AG04449 (cell line): ENCODE results near the gene ARHGAP26.

Experiments used
- CTCF ChIA-PET: fragments of 350-600 bp; formaldehyde crosslinking; extraction: SDS; loops from one replicate; lab custom pipeline; 2021; ENCODE audit warnings: antibody characterized with exemption; lab: Yijun Ruan, JAX
- POLR2A ChIA-PET: fragments of 400-600, 350-600 bp; formaldehyde crosslinking; extraction: SDS; loops from one replicate; lab custom pipeline; 2020; ENCODE audit warnings: antibody characterized with exemption, inconsistent platforms; lab: Yijun Ruan, JAX
- DNase-seq: peaks from one replicate; pipeline ENCODE4 v3.0.0-alpha.2; 2010; ENCODE audit warnings: low read depth, low spot score
- H3K4me3 ChIP-seq: 2 replicates; pipeline ENCODE4 v1.5.1; 2011; ENCODE audit warnings: low read depth, mild to moderate bottlenecking, control low read depth, low read length
- TF ChIP-seq, protein P1 (sequence below): IDR thresholded peaks from one replicate; pipeline ENCODE4 v1.5.1; 2011; ENCODE audit warnings: mild to moderate bottlenecking, moderate library complexity, low read length, control low read depth, inconsistent platforms; ENCODE audit not compliant: insufficient read depth; ENCODE audit errors: missing control alignments

ARHGAP26 gene

DNA sequence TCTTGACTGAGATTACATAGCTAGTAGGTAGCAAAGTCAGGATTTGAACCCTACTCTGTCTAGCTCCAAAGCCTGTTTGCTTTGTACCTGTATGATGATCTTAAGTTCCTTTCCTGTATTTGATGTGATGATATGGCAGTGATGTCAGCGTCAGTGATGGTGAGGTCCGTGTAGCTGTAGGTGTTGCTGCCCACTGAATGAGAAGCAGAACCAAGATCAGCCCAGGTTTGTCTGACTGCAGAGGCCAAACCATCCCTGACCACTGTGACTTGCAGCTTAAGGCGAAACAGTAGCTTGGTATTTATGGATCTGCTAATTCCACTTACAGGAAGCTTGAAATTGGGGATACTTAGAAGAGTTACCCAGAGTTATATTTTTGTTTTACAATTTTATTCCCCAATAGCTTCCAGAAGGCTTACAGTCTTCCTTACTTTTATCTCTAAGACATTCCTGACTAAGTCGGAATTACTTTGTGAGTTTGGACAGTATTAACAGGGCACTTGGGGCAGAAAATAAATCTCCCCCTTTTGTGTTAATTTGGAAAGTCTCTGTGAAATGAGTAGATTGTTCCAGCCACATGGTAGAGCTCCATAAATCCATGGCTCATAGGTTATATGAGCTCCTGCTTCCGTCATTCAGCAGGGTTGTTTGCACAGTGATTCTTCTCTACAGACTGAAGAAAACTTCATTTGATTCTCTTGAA is 359.9 kb downstream of the ARHGAP26 start:
- TF ChIP-seq, protein P1, sequence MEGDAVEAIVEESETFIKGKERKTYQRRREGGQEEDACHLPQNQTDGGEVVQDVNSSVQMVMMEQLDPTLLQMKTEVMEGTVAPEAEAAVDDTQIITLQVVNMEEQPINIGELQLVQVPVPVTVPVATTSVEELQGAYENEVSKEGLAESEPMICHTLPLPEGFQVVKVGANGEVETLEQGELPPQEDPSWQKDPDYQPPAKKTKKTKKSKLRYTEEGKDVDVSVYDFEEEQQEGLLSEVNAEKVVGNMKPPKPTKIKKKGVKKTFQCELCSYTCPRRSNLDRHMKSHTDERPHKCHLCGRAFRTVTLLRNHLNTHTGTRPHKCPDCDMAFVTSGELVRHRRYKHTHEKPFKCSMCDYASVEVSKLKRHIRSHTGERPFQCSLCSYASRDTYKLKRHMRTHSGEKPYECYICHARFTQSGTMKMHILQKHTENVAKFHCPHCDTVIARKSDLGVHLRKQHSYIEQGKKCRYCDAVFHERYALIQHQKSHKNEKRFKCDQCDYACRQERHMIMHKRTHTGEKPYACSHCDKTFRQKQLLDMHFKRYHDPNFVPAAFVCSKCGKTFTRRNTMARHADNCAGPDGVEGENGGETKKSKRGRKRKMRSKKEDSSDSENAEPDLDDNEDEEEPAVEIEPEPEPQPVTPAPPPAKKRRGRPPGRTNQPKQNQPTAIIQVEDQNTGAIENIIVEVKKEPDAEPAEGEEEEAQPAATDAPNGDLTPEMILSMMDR: no peak
- POLR2A ChIA-PET: no interaction called here
- no peak for DNase-seq
- CTCF ChIA-PET: interaction anchor here (1.5 kb wide), 2 partner anchors 16 to 695 kb away, joined by 3 read pairs; no protein-coding TSS in a partner anchor
- no peak overlapping the region for H3K4me3 ChIP-seq

DNA sequence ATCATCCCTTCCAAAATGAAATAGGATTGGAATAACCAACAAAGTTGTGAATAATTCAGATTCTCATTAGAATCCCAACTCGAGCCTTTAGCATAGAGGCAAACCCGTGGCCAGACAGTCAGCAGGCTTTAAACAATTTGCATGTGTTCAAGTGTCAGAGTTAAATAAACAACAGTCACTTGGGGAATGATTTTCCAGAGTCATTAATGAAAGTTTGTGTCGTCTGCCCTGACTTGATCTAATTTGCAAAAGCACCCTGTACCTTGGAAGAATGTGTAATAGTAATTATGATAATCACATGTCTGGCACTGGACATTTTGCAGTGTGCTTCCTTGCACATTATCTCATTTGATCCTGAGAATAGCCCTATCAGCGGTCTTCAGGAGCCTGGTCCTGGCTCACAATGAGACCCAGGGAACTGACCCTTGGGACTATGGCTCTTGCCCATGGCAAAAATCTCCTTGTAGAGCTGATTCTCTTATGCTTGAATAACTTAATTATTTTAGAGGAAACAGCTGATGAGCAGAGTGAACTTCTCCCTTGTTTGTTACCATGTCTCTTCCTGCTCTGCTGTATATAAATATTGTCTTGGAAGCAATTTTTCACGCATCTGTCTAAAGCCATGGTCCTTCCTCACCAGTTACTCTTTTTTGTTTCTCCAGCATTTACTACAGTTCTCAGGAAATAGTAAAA is 360.6 kb downstream of the ARHGAP26 start:
- TF ChIP-seq, protein P1: no peak
- DNase-seq: no peak
- H3K4me3 ChIP-seq: no peak overlapping the region
- CTCF ChIA-PET: interaction anchor here (1.5 kb wide), 3 partner anchors 9 to 694 kb away, joined by 3 to 4 read pairs (median 3); no protein-coding TSS in a partner anchor
- POLR2A ChIA-PET: interaction anchor here (0.7 kb wide), 1 partner anchor 1012 kb away, joined by 3 read pairs; no protein-coding TSS in a partner anchor

DNA sequence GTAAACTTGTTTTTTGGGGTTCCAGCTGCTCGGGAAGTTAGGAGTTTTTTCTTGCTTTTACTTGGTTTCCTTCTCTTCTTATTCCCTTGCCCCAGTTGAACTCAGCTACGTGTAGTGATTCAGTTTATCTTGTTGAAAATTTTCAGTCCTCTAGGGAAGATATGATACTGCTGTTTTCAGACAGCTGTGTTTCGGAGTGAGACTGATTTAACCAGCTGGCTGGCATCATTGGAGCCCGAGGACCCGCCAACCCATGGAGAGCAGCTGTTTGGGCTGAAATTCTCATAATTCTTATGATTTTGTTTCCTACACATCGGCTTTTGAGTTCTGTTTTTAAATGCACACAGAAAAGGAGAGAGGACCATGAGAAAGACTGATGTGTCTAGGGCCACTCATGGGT is 361.8 kb downstream of the ARHGAP26 start:
- TF ChIP-seq, protein P1: no peak
- DNase-seq: no peak
- POLR2A ChIA-PET: no interaction called here
- no peak overlapping the region for H3K4me3 ChIP-seq
- CTCF ChIA-PET: interaction anchor here (1.5 kb wide), 1 partner anchor 8 kb away, joined by 4 read pairs; no protein-coding TSS in a partner anchor

DNA sequence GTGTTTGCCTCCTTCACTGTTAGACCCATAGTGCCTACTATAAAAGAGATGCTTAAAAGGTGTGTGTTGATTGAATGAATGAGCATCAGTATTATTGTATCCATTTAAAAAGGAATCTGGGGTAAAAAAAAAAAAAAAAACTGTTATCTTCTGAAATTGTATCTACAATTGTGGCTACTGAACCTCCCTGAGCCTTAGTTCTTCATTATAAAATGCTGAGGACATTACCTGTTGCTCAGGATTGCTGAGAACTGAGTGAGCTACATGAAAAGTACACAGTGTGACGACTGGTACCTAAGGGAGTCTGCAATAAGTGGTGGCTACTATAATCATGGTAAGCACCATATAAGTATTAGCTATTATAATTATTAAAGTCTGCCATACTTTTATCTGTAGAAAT is 362.6 kb downstream of the ARHGAP26 start:
- CTCF ChIA-PET: no interaction called here
- TF ChIP-seq, protein P1: no peak
- DNase-seq: no peak
- POLR2A ChIA-PET: no interaction called here
- H3K4me3 ChIP-seq: no peak overlapping the region

DNA sequence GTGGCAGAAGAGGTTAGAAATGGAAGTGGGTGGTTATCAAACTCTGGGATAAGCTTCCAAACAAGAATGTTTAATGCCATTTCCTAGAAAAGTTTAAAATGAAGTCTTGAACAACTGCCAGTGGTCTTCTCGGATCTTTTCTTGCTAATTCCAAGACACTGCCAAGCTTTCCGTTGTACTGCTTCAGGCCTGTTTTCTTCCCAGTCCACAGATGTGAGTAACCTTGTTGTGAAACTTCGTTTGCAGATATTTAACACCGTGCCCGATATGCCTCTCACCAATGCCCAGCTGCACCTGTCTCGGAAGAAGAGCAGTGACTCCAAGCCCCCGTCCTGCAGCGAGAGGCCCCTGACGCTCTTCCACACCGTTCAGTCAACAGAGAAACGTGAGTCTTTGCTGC is 363.5 kb downstream of the ARHGAP26 start:
- DNase-seq: no peak
- ChIA-PET CTCF (no interaction called here), POLR2A (no interaction called here)
- TF ChIP-seq, protein P1: no peak
- no peak overlapping the region for H3K4me3 ChIP-seq

DNA sequence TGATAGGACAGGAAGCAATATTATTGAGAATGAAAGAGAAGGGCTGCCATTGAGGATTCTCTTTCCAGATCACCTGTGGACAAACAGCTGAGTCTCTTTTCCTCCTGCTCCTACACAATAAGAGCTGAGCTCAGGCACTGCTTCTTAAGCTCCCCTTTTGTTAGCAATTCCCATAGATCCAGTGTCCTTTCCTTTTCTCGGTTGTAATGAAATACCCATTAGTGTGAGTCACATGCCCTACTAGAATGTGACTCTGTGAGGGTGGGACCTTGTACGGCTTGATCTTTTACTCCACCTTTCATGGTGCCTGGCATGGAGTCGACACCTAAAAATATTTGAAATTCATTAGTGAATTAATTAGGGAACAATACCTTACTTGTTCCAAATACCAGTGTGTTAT is 364.1 kb downstream of the ARHGAP26 start:
- TF ChIP-seq, protein P1: no peak
- no peak overlapping the region for H3K4me3 ChIP-seq
- DNase-seq: no peak
- CTCF ChIA-PET: no interaction called here
- POLR2A ChIA-PET: no interaction called here
